GM21528 (cell line): ENCODE results near the gene CFAP20DC.
"Not testable (repeated sequence)": the region's sequence is repeated elsewhere in the genome, so short reads cannot be mapped to it uniquely, and the experiment has no call there.

Experiments
- ATAC-seq: cut with Tn5 transposase; IDR thresholded peaks from one replicate; pipeline ENCODE4 v1.9.1; 2021; ENCODE audit warnings: mild to moderate bottlenecking, moderate library complexity; ENCODE audit not compliant: unreplicated experiment, low FRiP score

Gene CFAP20DC

DNA sequence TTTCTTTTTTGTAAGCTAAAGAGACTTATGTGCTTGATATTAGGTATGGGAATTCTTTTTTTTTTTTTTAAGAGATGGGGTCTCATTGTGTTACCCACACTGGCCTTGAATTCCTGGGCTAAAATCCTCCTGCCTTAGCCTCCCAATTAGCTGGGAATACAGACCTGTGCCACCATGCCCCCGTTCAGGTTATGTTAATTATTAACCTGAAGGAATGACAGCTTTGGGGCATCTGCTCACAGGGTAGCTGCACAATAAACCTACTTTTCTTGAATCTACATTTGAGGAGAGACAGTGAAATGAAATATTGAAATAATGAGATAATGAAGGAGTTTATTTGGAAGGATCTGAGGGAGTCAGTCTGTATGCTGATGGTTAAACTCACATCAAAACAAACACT is 225.0 kb downstream of the CFAP20DC start:
- no peak for ATAC-seq

- no peak for ATAC-seq
Measured at GRCh38 chr3:58824285-58824684, 225.5 kb downstream of the CFAP20DC start.

DNA sequence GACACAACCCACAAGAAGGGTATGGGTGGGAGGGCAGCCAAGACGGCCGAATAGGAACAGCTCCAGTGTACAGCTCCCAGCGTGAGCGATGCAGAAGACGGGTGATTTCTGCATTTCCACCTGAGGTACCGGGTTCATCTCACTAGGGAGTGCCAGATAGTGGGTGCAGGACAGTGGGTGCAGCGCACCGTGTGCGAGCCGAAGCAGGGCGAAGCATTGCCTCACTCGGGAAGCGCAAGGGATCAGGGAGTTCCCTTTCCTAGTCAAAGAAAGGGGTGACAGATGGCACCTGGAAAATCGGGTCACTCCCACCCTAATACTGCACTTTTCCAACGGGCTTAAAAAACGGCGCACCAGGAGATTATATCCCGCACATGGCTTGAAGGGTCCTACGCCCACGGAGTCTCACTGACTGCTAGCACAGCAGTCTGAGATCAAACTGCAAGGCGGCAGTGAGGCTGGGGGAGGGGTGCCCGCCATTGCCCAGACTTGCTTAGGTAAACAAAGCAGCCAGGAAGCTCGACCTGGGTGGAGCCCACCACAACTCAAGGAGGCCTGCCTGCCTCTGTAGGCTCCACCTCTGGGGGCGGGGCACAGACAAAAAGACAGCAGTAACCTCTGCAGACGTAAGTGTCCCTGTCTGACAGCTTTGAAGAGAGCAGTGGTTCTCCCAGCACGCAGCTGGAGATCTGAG is 243.1 kb downstream of the CFAP20DC start:
- ATAC-seq = not testable (repeated sequence)

GRCh38 chr3:58804914-58805313 is 244.9 kb downstream of the CFAP20DC start:
- no peak for ATAC-seq

- no peak for ATAC-seq
Measured at GRCh38 chr3:58801541-58801940, 248.3 kb downstream of the CFAP20DC start.

- ATAC-seq = no peak
Measured at GRCh38 chr3:58800940-58801339, 248.9 kb downstream of the CFAP20DC start.

- no peak for ATAC-seq
Measured at GRCh38 chr3:58800032-58800431, 249.8 kb downstream of the CFAP20DC start.

- no peak for ATAC-seq
Measured at GRCh38 chr3:58799271-58799670, 250.6 kb downstream of the CFAP20DC start.

DNA sequence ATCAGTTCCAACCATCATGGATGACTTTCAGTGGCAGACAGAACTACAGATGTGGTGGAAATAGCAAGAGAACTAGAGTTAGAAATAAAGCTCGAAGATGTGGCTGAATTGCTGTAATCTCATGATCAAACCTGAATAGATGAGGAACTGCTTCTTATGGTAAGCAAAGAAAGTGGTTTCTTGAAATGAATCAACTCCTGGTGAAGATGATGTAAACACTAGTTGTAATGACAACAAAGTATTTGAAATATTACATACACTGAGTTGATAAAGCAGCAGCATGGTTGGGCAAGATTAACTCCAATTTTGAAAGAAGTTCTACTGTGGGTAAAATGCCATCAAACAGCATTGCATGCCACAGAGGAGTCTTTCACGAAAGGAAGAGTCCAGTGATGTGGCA is 251.5 kb downstream of the CFAP20DC start:
- no peak for ATAC-seq

GRCh38 chr3:58794750-58795149 is 255.1 kb downstream of the CFAP20DC start:
- no peak for ATAC-seq

- no peak for ATAC-seq
Measured at GRCh38 chr3:58793938-58794337, 255.9 kb downstream of the CFAP20DC start.

DNA sequence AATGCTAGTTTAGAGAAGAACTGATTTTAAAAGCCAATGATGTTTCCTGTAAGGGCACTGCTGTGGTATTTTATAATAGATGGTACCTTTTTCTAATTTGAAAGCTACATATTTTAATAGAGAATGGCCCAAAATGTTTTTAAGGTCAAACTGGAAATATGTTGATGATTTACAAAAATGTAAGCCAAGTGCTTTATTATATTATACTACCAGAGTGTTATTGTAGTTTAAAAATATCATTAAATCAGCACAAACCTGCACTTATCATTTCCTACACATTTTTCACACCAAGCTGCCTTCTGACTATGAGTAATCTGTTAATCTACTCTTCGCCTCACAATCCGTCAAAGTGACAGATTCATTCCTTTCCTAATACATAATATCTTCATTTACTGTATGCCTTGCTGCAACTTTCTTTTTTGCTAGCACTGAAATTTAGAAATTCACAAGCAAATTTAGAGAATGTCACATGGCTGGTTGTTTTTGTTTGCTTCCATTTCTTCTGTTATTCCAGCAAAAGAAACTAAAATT is 256.8 kb downstream of the CFAP20DC start:
- no peak for ATAC-seq

GRCh38 chr3:58789385-58789784 is 260.4 kb downstream of the CFAP20DC start:
- ATAC-seq = no peak

GRCh38 chr3:58784888-58785287 is 264.9 kb downstream of the CFAP20DC start:
- no peak for ATAC-seq

- no peak for ATAC-seq
Measured at GRCh38 chr3:58784425-58784824, 265.4 kb downstream of the CFAP20DC start.

DNA sequence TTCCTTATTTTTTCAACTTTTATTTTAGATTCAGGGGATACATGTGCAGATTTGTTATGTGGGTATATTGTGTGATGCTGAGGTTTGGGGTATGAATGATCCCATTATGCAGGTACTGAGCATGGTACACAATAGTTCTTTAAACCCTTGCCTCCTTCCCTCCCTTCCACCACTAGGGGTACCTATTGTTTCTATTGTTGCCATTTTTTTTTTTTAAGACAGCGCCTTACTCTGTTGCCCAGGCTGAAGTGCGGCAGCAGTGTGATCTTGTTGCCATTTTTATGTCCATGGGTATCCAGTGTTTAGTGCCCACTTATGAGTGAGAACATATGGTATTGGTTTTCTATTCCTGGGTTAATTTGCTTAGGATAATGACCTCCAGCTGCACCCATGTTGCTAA is 266.0 kb downstream of the CFAP20DC start:
- no peak for ATAC-seq

- no peak for ATAC-seq
Measured at GRCh38 chr3:58779934-58780333, 269.9 kb downstream of the CFAP20DC start.

DNA sequence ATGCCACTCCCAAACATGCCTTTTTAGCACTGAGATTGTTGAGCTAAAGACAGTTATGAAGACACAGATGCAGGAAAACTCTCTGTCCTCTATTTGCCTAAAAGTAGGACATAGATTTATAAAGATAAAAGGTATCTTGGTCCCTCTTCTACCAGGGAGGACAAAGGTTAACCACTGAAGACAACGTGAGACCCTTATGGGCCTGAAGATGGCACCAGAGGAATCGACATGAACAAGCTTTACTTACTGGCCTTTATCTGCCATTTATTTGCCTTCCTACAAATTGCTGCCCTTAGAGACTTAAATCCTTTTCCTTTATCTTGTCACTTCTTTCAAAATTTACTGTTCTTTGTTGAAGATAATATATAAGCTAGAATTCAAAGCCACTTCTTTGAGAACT is 273.6 kb downstream of the CFAP20DC start:
- ATAC-seq = no peak

DNA sequence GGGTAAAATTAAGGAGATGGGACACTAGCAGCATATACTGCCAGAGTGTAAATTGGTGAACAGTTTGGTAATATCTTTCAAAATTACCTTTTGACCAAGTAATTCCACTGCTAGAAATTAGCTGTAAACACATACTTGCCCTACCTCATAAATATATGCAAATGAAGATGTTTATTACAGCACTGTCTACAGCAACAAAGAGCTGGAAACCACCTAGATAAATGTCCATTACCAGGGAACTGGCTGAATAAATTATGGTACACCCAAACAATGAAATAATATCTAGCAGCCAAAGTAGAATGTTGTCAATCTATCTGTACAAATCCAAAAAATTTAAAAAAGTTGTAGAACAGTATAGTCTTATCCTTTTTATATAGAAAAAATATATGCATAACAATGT is 277.4 kb downstream of the CFAP20DC start:
- no peak for ATAC-seq

GRCh38 chr3:58769065-58769464 is 280.8 kb downstream of the CFAP20DC start:
- no peak for ATAC-seq

- no peak for ATAC-seq
Measured at GRCh38 chr3:58766587-58767282, 283.1 kb downstream of the CFAP20DC start.

GRCh38 chr3:58755150-58755549 is 294.7 kb downstream of the CFAP20DC start:
- ATAC-seq = no peak
